Body of pancreas (tissue), 4 donors: ENCODE measurements around the gene TMC1. TPM values are rescaled to one million over a fixed set of nuclear protein-coding genes. Genes with fewer than 3 reads are reported as not detected.
"Not testable (repeated sequence)": the region's sequence is repeated elsewhere in the genome, so short reads cannot be mapped to it uniquely, and the experiment has no call there.

Experiments used
- ATAC-seq: fragments of 150-250 bp; one replicate; pipeline ENCODE4 v1.9.1; 2016
- DNase-seq, 4 donors: peaks; one replicate each; pipeline ENCODE4 v3.0.0-alpha.2; 2019
- H3K27ac ChIP-seq, 4 donors: fragments of 200-600 bp; sonication (generic); 1 replicate in 3 of 4; 2 replicates in 1 of 4; pipeline versions ENCODE4 v1.5.1 to v1.6.1; 2016 to 2019; ENCODE audit warnings: mild to moderate bottlenecking in 1 of 4, mixed read lengths in 1 of 4, moderate library complexity in 1 of 4
- H3K27me3 ChIP-seq, 2 donors: fragments of 200-600 bp; sonication (generic); one replicate each; pipeline ENCODE4 v1.6.0; 2016; ENCODE audit warnings: mild to moderate bottlenecking in 1 of 2
- H3K36me3 ChIP-seq, 2 donors: fragments of 200-600 bp; sonication (generic); replicated peaks in 1 of 2; 2 replicates each; pipeline ENCODE4 v1.5.1; 2016; ENCODE audit warnings: low read depth in 2 of 2; ENCODE audit not compliant: insufficient read depth in 1 of 2
- H3K4me1 ChIP-seq: fragments of 200-600 bp; sonication (generic); one replicate; pipeline ENCODE4 v1.6.0; 2016
- H3K4me3 ChIP-seq, 2 donors: fragments of 200-600 bp; sonication (generic); 1 replicate in 1 of 2; 2 replicates in 1 of 2; pipeline ENCODE4 v1.5.1; 2016 to 2019
- H3K9me3 ChIP-seq, 3 donors: fragments of 200-600 bp; sonication (generic); 1 replicate in 2 of 3; 2 replicates in 1 of 3; pipeline ENCODE4 v1.5.1; 2016
- CTCF ChIP-seq, 7 experiments: fragments of 450-650 bp in 4 of 7; fragments of 200-600 bp in 3 of 7; sonication (generic) in 3 of 7; IDR thresholded peaks; one replicate each; pipeline ENCODE4 v1.5.1; 2016 to 2019; ENCODE audit warnings: antibody characterized with exemption in 7 of 7
- POLR2A ChIP-seq, 3 donors: fragments of 450-650 bp; IDR thresholded peaks; one replicate each; pipeline ENCODE4 v1.6.1; 2016; ENCODE audit warnings: antibody characterized with exemption in 3 of 3, mild to moderate bottlenecking in 2 of 3
- WGBS, 2 donors: methylation state at CpG; one replicate each; pipeline ENCODE4 v1.1.5; 2017; 5-methylcytosine and 5-hydroxymethylcytosine counted together
- intact Hi-C: fragments of 100-400 bp; cut with DNase I; formaldehyde crosslinking; loops from one replicate; pipeline ENCODE4 v1.15.1; 2023
- total RNA-seq, 2 donors: library from RNA; depleted of rRNA; stranded (reverse); fragments of >200 nt; gene quantifications; one replicate each; pipeline ENCODE4 v1.1.0, GENCODE V29; 2016

TMC1 gene
- total RNA-seq, 2 donors from 2014 or later: not detected

GRCh38 chr9:72539824-72540347 lies 18.5 kb downstream of the TMC1 start:
- Histone ChIP-seq H3K4me1 (peaks cover 10% of the 10 kb centered on the region), H3K36me3 (no peaks in the 10 kb centered on the region), H3K9me3 (no peaks in the 10 kb centered on the region), H3K27me3 (no peaks in the 10 kb centered on the region), H3K4me3 (no peak overlapping the region), H3K27ac (peak overlapping the region in 1 of 4 donors; percentile 48)
- TF ChIP-seq POLR2A (IDR thresholded peaks at IDR 0.05) (no peak), CTCF (IDR thresholded peaks at IDR 0.05) (no peak)
- 94% methylated on average over 6 of the region's 6 CpGs for WGBS, 2 donors
- ATAC-seq (no peak), DNase-seq (no peak)
- intact Hi-C loops: no loop called here

- Histone ChIP-seq H3K9me3 (no peaks in the 10 kb centered on the region), H3K36me3 (no peaks in the 10 kb centered on the region), H3K27ac (peak overlapping the region in 1 of 4 donors; percentile 48), H3K4me3 (no peak overlapping the region), H3K27me3 (no peaks in the 10 kb centered on the region), H3K4me1 (peaks cover 10% of the 10 kb centered on the region)
- TF ChIP-seq CTCF (IDR thresholded peaks at IDR 0.05) (no peak), POLR2A (IDR thresholded peaks at IDR 0.05) (no peak)
- intact Hi-C loops: no loop called here
- WGBS, 2 donors: 34 to 35% methylated on average over 6 of the region's 6 CpGs
- DNase-seq (peak in 2 of 4 donors; percentile 23 to 41), ATAC-seq (peak; percentile 57)
These were observed 19.0 kb downstream of the TMC1 start for GRCh38 chr9:72540348-72540873.

GRCh38 chr9:72542537-72542833 lies 21.1 kb downstream of the TMC1 start:
- H3K27ac ChIP-seq, intact Hi-C loops, H3K4me3 ChIP-seq, H3K9me3 ChIP-seq, ATAC-seq, H3K4me1 ChIP-seq, H3K36me3 ChIP-seq, DNase-seq, H3K27me3 ChIP-seq: not testable (repeated sequence)
- 90% methylated on average over 5 of the region's 5 CpGs for WGBS, 2 donors

GRCh38 chr9:72542917-72543316 lies 21.5 kb downstream of the TMC1 start:
- no peak for DNase-seq
- no peak overlapping the region for H3K27ac ChIP-seq
- WGBS, 2 donors: 95 to 100% methylated on average over 1 of the region's 1 CpG
- H3K27me3 ChIP-seq: no peaks in the 10 kb centered on the region
- H3K4me3 ChIP-seq: no peak overlapping the region
- peaks cover 7% of the 10 kb centered on the region for H3K4me1 ChIP-seq
- no peaks in the 10 kb centered on the region for H3K36me3 ChIP-seq
- no peaks in the 10 kb centered on the region for H3K9me3 ChIP-seq
- no peak for ATAC-seq
- intact Hi-C loops: no loop called here
- TF ChIP-seq POLR2A (IDR thresholded peaks at IDR 0.05): no peak
- no peak for TF ChIP-seq CTCF (IDR thresholded peaks at IDR 0.05)

- TF ChIP-seq POLR2A (IDR thresholded peaks at IDR 0.05) (no peak), CTCF (IDR thresholded peaks at IDR 0.05) (no peak)
- Histone ChIP-seq H3K9me3 (no peaks in the 10 kb centered on the region), H3K4me1 (peaks cover 16% of the 10 kb centered on the region), H3K36me3 (no peaks in the 10 kb centered on the region), H3K27me3 (no peaks in the 10 kb centered on the region), H3K27ac (no peak overlapping the region), H3K4me3 (no peak overlapping the region)
- intact Hi-C loops: no loop called here
- DNase-seq: no peak
- WGBS, 2 donors: 77 to 87% methylated on average over 2 of the region's 2 CpGs
- ATAC-seq: no peak
These were observed 29.9 kb downstream of the TMC1 start for GRCh38 chr9:72551306-72551705.
